Muscle of back (tissue), 11 donors: ENCODE data around the gene NXPH2. TPM values are rescaled to one million over a fixed set of nuclear protein-coding genes. Genes with fewer than 3 reads are reported as not detected.
"Not testable (repeated sequence)": the region's sequence is repeated elsewhere in the genome, so short reads cannot be mapped to it uniquely, and the experiment has no call there.

ENCODE experiments used
- DNase-seq, 3 donors: peaks; one replicate each; pipeline versions ENCODE4 v3.0.0 to v3.0.0-alpha.2; 2013
- polyA plus RNA-seq, 10 donors: library from polyadenylated mRNA; unstranded; fragments of 120-200 nt; gene quantifications; one replicate each; pipeline ENCODE4 v1.2.1, GENCODE V29; 2013; ENCODE audit not compliant: insufficient read length in 10 of 10

NXPH2 gene
- polyA plus RNA-seq, 10 donors: 11.6 to 22.2 (median 13.2) TPM

DNA sequence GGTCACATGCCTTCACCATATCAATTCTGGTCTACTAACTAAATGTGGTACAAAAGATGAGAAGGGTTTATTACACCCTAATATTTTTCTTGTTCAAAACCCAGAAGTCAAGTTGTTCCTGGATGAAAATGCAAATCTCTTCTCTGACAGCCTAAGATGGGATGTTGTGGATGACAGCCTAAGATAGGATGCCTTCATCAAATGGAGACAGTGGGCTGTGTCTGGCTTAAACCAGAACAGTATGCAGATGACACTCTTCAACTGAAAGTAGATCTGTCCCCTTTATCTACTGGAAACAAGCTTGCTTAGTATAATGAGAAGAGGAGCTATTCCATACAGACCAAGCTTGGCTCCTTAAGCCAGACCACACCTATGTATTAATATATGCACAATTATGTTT lies 17.7 kb downstream of the NXPH2 start:
- no peak for DNase-seq

DNA sequence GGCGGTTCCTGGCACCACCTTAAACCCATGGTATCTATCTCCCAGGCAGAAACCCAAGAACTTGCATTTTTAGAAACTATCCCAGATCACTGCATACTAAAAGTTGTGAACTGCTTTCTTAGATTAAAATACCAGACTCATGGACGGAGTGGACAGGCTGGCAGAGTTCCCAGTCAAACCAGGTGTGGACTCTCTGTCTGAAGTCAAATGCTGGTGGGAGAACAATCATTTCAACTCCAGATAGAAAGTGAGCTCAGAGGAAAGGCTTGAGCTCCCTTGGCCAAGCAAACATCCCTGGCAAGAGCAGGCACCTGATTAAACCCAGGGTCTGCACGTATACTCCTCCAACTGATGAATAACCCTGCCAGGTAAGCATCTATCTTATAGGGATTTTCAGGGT lies 19.5 kb downstream of the NXPH2 start:
- DNase-seq: no peak

DNA sequence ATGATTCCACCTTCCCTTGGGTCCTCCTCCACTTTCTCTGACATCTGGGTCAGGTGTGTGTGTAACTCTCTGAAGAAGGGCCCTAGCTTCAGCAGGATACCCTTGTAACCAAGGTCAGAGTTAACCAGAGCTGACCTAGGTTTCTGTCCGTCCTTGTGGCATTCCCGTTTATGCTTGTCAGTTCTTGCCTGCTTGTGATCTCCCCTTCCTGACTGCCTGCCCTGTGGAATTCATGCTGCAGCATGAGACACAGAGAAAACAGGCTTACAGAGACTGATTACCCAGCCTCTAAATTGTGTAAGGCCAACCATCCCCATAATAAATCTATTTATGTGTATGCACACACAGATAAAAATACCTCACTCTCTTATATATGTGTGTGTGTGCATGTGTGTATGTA lies 22.8 kb downstream of the NXPH2 start:
- DNase-seq: no peak

DNA sequence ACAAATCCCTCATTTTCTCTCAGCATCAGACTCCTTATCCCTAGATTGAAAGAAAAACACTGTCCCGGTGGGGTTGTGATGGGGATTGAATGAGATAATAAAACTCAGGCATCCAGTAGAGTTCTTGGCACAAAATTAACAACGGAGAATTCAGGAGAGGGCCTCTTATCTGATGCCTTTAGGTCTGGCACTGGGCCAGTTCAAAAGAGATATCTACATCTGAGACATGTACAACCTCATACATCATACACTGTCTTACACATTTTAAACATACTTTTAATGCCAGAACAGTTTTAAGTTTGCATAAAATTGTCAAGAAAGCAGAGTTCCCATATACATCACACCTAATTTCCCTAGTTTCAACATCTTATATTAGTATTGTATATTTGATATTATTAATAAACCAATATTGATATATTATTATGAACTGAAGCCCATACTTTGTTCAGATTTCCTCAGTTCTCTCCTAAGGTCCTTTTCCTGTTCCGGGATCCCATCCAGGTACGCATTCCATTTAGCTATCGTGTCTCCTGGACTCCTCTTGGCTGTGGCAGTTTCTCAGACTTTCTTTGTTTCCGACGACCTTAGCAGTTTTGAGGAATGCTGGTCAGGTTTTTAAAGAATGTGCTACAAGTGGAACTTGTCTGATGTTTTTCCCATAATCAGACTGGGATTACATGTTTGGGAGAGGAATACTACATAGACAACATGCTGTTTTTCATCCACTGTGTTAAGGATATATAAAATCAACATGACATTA lies 27.8 kb downstream of the NXPH2 start:
- DNase-seq: peak in 2 of 3 donors; percentile 32 to 55

DNA sequence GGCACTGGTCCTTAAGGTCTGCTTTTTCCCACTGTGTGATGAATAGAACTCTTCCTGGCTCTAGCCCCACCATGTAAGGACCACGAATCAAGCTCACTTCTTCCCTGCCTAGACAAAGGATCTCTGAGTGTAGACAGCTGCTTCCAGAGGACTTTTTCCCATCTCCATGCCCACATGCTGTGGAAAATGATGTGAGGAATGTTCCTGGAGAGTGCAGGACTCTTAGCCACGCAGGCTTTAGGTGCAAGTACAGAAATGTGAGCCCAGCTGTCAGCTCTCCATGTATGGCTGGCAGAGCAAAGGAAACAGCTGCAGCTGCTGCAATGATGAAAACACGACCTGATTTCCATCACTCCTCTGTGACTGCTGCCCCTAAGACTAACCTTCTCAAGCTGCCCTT lies 35.5 kb downstream of the NXPH2 start:
- DNase-seq: peak; percentile 59 to 75 (median 64)

DNA sequence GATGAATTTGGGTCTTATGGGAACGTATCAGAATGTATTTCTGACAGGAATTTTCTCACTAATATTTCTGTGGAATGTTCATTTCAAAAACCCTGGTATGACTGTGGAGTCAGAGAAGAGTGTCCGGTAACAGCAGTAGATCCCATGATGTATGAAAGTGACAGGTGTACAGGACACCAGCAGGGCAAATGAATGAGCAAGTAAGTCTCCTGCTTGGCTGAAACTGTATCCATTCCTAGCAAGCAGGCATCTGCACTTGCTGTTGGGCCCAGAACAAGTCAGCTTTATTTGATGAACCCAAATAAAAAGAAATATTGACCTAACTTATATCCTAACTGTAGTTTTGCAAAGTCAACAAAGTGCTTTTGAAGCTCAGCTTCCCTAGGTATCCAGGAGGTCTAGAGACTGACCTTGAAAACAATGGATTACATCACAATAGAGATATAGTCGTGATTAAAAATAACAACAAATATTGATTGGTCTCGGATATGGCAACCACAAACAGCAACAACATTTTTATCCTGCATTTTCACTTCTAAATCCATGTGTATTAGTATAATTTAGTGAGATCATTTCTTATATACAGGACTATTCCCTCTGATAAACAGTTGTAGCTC lies 37.6 kb downstream of the NXPH2 start:
- peak in 2 of 3 donors; percentile 25 to 40 for DNase-seq

DNA sequence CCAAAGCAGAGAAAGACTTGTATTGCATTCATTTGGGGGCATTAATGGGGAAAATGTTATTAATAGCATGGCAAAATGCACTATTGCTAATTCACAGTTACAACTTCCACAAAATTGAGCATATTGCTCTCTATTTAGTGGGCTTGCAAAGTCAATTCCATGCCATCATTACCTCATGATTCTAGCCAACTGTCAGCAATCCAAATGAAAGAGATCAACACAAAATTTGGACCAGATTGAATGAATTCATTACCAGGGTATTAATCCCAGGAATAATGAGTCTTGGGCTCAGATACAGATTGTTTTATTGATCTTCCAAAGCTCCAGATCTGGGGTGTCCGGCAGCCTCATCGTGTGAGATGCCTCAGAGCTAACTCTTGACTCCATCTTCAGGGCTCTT lies 38.3 kb downstream of the NXPH2 start:
- no peak for DNase-seq

DNA sequence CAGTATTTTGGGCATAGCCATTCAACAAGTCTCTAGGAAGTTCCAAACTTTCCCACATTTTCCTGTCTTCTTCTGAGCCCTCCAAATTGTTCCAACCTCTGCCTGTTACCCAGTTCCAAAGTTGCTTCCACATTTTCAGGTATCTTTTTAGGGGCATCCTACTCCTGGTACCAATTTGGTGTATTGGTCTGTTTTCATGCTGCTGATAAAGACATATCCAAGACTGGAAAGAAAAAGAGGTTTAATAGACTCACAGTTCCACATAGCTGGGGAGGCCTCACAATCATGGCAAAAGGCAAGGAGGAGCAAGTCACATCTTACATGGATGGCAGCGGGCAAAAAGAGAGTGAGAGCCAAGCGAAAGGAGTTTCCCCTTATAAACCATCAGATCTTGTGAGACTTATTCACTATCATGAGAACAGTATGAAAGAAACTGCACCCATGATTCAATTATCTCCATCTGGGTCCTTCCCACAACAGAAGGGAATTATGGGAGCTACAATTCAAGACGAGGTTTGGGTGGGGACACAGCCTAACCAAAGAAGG lies 43.1 kb downstream of the NXPH2 start:
- DNase-seq: not testable (repeated sequence)

DNA sequence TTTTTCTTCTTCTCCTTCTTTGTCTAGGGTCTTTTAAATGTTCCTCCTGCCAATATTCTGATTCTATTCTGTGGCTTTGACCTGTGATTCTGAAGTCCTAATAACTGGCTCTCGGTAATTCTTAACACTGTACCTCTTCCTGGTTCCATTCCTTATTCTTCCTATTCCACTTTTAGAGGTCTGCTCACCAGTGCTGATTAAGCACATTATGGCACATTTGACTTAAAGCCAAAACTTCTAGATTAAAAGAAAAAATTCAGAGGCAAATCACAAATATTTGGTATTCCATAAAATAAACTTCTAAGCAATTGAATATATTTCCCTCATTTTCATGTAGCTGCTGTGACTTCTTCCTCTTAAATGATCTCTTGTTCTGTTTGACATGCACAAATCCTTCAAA lies 47.5 kb downstream of the NXPH2 start:
- no peak for DNase-seq

DNA sequence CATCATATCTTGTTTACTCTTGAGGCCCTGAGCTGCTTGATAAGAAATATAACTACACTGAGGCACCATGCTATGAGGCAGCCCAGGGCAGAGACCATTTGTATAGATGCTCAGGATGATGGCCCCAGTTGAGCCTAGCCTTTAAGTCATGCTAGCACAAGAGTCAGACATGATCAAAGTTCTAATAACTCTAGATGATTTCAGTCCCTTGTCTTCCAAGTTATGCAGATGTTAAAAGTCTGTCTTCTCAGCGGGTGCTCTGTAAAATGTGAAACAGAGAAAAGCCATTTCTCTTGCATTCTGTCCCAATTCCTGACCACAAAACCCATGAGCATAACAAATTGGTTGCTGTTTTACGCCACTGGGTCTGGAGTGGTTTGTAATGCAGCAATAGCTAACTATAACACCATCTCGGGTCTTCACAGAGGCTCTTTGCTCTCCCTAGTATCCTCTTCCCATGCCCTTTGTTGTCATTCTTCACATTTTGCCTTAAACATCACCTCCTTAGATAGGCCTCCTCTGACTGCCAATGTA lies 49.6 kb downstream of the NXPH2 start:
- no peak for DNase-seq

DNA sequence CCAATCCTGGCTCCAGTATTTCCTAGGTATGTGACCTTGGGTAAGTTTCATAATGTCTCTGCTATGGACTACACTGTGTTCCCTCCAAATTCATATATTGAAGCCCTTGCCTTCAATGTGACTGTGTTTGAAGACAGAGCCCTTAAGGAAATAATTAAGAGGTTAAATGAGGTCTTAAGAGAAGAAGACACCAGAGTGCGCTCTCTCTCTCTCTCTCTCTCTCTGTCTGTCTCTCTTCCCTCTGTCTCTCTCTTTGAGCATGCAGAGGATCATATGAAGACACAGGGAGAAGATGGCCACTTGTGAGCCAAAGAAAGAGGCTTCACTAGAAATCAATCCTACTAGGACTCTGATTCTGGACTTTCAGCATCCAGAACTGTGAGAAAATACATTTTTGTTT lies 52.2 kb downstream of the NXPH2 start:
- no peak for DNase-seq

DNA sequence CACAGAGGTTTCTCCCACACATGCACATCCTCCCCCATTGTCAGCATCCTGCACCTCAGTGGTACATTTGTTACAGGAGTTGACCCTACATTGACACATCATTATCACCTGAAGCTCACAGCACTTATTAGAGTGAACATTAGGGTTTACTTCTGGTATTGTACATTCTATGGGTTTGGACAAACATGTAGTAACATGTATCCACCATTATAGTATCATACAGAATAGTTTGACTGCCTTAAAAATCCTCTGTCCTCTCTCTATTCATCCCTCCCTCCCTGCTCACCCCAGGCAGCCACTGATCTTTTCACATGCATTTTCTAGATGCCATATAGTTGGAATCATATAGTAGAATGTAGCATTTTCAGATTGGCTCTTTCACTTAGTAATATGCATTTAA lies 53.5 kb downstream of the NXPH2 start:
- no peak for DNase-seq

DNA sequence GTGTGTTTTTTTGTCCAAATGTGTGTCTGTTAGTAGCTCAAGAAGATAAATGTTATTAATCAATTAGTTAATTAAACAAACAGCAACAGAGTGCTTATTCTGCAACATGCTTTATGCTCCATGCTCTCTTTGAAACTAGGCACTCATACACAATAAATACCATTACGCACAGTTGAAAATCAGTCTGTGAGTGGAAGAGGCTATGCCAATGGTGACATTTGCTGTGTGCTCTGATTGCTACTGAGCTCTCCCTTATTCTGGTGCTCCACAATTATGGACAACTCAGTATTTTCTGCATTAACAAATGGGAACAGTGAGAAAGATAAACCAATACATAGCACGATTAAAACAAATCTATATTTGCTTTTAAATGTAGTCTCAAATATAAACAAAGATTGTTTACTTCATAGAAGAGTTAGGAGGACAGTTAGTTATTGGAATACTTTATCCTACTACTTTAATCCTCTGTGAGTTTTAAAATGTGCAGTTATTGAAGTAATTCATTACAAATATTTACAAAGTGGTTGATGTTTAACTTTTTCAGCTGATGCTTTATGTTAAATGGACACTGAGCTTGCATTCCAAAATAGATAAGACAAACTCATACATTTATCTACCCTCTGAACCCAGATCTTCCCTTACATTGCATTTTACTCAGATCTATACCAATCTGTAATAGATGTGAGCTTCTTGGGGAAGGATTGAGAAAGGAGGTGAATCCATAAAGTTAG lies 55.3 kb downstream of the NXPH2 start:
- DNase-seq: no peak

DNA sequence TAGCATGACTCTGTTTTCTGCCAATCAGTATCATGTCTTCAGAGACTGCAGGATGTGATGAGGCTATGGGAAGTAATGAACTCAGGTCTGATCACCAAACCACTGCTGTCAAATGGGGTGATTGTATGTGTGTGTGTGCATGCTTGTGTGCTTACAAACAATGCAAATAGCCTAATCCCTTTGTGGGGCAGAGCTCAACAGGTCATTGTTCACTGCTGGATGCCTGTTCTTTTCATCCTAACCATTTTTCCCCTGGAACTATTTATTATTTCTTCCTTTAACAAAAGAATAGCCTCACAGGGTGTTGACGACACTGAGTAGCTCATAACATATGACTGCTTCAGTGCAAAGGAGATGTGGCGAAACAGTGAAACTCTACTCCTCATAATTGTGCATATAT lies 55.9 kb downstream of the NXPH2 start:
- no peak for DNase-seq

DNA sequence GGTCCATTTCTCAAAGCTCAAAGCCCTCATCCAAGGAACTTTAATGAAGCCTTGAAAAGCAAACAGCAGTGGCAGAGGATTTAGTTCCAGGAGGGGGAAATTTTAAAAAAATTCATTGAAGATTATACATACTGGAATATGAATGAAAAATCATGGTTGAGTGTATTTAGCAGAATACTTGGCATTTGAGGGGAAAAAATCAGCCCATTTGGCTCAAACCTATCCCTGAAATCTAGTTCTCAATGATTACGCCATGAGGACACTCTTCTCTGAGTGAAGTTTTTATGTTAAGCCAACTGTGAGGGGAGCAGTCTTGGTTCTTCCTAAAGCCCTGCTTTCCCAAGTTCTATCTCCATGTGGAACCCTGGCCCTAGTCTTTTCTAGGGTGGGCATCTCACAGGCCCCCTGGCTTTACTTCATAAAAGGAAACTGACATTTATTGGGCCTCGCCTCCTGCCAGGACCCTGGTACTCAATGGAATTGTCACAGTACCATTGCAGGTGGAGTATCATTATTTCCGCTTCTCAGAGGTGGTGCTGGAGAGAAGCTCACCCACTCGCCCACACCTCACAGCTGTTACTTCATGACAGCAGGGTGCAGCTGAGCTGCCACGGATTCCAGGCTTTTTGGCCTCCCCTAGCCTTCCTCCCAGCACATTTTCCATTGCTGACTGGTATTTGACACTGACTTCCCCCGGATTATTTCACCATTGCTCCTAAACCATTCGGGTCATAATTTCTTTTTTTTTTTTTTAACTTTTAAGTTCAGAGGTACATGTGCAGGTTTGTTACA lies 56.8 kb downstream of the NXPH2 start:
- DNase-seq: peak in 2 of 3 donors; percentile 13 to 45

DNA sequence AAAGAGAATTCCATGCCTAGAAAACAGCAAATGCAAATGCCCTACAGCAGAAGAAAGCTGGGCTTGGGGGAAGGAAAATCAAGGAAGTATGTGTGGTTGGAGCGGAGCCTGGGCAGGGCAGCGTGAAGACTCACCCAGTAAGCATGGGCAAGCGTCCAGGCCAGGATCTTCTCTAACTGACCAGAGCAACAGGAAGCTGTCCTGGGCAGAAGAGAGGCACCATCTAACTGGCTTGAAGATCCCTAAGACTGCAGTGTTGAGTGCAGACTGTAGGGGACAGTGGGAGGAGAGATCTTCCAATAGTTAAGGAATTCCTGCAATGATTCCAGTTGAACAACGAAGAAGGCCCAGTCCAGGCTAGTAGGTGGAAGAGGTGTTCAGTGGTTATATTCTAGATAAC lies 57.9 kb downstream of the NXPH2 start:
- DNase-seq: no peak

DNA sequence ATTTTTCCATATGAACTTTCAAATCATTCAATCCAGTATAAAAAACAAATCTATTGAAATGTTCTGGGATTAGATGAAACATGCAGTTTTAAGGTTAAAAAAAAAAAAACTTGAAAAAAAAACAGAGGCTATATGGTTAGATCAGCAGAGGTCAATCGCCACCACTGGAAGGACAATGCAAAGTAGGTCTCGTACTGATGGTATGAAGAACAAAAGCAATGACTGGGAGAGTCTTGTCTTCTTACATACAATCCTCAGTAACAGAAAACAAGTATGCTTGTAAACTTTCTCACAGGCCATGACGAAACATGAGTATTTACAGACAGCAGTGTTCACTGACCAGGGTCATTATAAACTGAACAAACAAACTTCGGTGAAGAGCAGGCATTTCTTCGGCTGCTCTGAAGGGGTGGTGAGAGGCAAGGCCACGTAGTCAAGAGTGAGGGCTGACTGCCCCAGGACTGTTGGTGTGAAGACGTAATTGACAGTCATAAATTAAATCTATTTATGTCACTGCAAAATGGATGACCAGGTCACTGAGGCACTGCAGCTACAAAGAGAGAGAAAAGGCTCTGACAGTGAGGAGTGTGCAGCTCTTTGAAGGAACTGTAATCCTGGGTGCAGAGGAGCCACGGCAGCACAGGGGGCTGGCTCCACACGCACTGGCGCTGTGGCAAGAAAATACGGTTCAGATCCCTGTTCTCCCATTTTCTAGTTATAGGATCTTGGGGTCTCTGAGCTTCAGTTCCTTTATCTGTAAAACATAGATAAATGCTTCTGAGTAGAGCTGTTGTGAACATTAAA lies 60.0 kb downstream of the NXPH2 start:
- no peak for DNase-seq

DNA sequence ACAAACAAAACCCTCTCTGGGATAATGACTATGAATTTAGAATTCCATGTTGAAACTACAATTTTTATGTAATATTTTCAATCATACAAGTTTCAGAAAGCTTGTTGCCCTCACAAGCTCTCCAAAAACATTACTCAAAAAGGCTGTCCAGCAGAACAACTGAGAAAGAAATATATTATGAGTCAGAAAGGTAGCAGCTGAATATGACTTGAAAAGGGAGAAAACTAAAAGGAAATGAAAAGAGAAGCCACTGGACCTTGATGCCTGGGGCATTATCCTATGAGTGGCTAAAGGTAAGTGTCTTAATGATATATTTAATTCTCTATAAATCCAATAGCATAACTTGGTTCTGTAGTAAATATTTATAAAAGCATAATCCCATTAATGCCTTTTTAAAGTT lies 61.8 kb downstream of the NXPH2 start:
- no peak for DNase-seq

DNA sequence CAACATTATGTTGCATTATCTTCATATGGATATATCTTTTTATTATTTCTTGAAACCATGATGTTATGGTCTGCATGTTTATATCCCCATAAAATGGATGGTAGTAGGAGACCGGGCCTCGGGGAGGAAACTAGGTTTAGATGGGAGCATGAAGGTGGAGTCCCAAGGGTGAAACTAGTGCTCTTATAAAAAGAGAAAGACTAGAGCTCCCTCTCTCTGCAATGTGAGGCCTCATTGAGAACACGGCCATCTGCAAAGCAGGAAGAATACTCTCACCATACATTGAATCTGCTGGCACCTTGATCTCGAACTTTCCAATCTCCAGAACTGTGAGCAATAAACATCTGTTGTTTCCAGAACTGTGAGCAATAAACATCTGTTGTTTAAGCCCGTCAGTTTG lies 64.0 kb downstream of the NXPH2 start:
- no peak for DNase-seq

DNA sequence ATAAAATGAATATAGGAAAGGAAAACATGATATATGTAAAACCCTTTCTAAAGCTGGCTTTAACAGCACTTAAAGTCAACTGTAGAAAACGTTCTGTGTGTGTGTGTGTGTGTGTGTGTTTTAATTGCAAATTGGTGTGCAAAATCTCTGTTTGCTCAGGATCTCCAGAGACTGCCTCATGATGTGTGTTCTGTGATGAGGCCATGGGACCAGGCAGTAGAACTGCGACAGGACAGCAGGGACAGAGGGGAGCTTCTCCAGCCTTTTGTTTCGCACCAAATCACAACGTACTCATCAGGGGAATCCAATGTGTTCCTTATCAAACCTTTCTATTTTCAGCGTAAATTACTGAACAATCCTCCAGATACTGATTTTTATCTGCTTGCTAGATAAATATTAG lies 66.7 kb downstream of the NXPH2 start:
- no peak for DNase-seq

DNA sequence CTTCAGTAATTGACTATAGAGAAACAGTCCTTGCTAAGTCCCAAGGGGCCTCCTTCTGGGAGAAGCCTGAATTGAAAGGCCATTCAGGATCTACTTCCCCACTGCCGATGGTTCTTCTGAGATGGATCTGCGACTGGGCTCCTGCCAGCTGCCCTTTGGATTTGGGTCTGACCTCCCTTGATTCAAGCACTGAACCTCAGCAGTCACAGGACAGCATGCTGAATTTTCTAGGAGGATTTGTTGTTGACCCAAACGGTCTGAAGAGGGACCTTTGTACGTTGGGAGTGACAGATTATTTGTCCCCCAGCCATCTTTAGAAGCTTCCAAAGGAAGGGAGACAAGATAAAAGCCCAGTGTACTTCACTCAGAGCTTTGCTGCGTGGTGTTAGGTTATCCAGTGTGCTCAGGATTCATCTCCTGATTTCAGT lies 67.1 kb downstream of the NXPH2 start:
- no peak for DNase-seq
